Osteoblast (primary cell): ENCODE results near the gene GAS7. TPM values are rescaled to one million over a fixed set of nuclear protein-coding genes. Genes with fewer than 3 reads are reported as not detected.

Experiments
- DNase-seq: peaks from one replicate; pipeline ENCODE4 v3.0.0; 2011; ENCODE audit warnings: low spot score, mixed read lengths; ENCODE audit not compliant: insufficient read length; ENCODE audit errors: missing footprints
- H2AFZ ChIP-seq: 2 replicates; pipeline ENCODE4 v1.6.0; 2011; ENCODE audit warnings: mild to moderate bottlenecking, low read length
- H3K27ac ChIP-seq: 2 replicates; pipeline ENCODE4 v1.5.1; 2011; ENCODE audit warnings: mild to moderate bottlenecking, low read depth, low read length, moderate library complexity
- H3K27me3 ChIP-seq: 2 replicates; pipeline ENCODE4 v1.6.0; 2012; ENCODE audit warnings: mild to moderate bottlenecking, control low read depth, inconsistent platforms, low read length, moderate library complexity; ENCODE audit not compliant: insufficient read depth
- H3K36me3 ChIP-seq: 2 replicates; pipeline ENCODE4 v1.5.1; 2011; ENCODE audit warnings: mild to moderate bottlenecking, low read length, control low read depth, moderate library complexity; ENCODE audit not compliant: insufficient read depth
- H3K4me1 ChIP-seq: 2 replicates; pipeline ENCODE4 v1.5.1; 2011; ENCODE audit warnings: mild to moderate bottlenecking, low read length, control low read depth, moderate library complexity; ENCODE audit not compliant: insufficient read depth
- H3K4me2 ChIP-seq: 2 replicates; pipeline ENCODE4 v1.6.0; 2011; ENCODE audit warnings: mild to moderate bottlenecking, low read length; ENCODE audit not compliant: insufficient read depth
- H3K4me3 ChIP-seq: fragments of 200-600 bp; sonication (generic); 3 replicates; pipeline ENCODE4 v1.5.1; 2012; ENCODE audit warnings: mild to moderate bottlenecking, low read length, inconsistent platforms; ENCODE audit not compliant: insufficient read depth
- H3K79me2 ChIP-seq: 2 replicates; pipeline ENCODE4 v1.6.0; 2012; ENCODE audit warnings: mild to moderate bottlenecking, low read length, control low read depth, inconsistent platforms; ENCODE audit not compliant: insufficient read depth
- H3K9me3 ChIP-seq: 2 replicates; pipeline ENCODE4 v1.5.1; 2011; ENCODE audit warnings: low read depth, low read length, control low read depth
- H4K20me1 ChIP-seq: 2 replicates; pipeline ENCODE4 v1.6.0; 2012; ENCODE audit warnings: mild to moderate bottlenecking, low read length, control low read depth; ENCODE audit not compliant: insufficient read depth
- total RNA-seq: library from RNA; depleted of rRNA; stranded (reverse); fragments of >200 nt; gene quantifications from 2 replicates; pipeline ENCODE4 v1.2.3, GENCODE V29; 2012
- TF ChIP-seq, protein P1 (sequence below): IDR thresholded peaks from 2 replicates; pipeline ENCODE4 v1.5.1; 2011; ENCODE audit warnings: mild to moderate bottlenecking, low read depth, low read length, moderate library complexity; ENCODE audit errors: extremely low read depth

The GAS7 gene
- total RNA-seq, 1 donor = 3.6 TPM

DNA sequence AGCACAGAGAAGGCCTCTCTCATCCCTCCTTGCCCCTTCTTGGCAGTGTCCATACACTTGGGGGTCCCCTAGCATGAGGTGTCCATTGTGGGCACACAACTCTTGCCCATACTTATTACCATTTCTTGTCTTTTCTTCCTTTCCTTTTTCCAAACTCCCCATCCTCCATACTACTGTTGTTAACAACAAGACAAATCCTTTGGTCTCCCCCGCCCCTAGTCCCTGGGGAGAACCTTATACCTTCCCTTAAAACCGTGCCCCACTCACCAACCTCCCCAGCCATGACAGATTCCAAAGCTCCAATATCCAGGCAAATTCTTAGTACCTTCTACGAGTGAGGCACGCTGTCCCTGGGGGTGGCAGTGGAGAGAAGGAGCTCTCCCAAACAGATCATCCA lies 82.9 kb downstream of the GAS7 start:
- Histone ChIP-seq H3K4me3 (no peak overlapping the region), H3K4me1 (peaks cover 9% of the 10 kb centered on the region), H3K36me3 (no peaks in the 10 kb centered on the region), H3K4me2 (peak overlapping the region; percentile 74), H3K27me3 (no peaks in the 10 kb centered on the region), H3K79me2 (no peaks in the 10 kb centered on the region), H3K9me3 (no peaks in the 10 kb centered on the region), H3K27ac (peak overlapping the region; percentile 91), H2AFZ (peak overlapping the region; percentile 7), H4K20me1 (no peaks in the 10 kb centered on the region)
- DNase-seq = no peak
- TF ChIP-seq, protein P1, sequence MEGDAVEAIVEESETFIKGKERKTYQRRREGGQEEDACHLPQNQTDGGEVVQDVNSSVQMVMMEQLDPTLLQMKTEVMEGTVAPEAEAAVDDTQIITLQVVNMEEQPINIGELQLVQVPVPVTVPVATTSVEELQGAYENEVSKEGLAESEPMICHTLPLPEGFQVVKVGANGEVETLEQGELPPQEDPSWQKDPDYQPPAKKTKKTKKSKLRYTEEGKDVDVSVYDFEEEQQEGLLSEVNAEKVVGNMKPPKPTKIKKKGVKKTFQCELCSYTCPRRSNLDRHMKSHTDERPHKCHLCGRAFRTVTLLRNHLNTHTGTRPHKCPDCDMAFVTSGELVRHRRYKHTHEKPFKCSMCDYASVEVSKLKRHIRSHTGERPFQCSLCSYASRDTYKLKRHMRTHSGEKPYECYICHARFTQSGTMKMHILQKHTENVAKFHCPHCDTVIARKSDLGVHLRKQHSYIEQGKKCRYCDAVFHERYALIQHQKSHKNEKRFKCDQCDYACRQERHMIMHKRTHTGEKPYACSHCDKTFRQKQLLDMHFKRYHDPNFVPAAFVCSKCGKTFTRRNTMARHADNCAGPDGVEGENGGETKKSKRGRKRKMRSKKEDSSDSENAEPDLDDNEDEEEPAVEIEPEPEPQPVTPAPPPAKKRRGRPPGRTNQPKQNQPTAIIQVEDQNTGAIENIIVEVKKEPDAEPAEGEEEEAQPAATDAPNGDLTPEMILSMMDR = no peak

DNA sequence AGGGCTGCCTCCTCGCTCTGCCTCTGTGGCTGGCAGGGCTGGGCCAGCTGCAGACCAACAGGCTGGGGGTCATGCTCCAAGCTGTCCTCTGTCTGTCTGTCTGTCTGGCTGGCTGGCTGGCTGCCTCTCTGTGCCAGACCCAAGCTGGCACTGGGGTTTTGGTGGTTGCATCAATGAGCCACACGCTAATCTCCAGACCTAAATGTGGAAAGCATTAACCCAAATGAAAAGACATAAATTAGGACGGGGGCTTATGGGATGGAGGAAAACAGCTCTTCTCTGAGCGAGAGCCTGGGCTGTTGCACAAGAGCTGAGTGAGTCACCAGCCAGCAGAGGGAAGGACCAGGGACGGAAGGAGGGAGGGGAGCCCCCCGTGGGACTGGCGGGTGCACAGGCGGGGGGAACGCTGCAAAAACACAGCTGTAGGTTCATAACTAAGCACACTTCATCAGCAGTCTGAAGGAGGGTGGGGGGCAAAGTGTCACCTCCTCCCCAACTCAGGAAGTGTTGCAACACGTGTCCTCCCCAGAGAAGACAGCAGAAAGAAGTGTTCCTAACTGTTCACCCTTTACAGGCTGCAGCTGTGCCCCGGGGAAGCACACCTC lies 83.4 kb downstream of the GAS7 start:
- peaks cover 9% of the 10 kb centered on the region for H3K4me1 ChIP-seq
- TF ChIP-seq, protein P1 = no peak
- no peaks in the 10 kb centered on the region for H3K79me2 ChIP-seq
- H3K27ac ChIP-seq = peak overlapping the region; percentile 91
- peak; percentile 96 for DNase-seq
- H3K27me3 ChIP-seq = no peaks in the 10 kb centered on the region
- peak overlapping the region; percentile 30 for H3K4me3 ChIP-seq
- H3K9me3 ChIP-seq = no peaks in the 10 kb centered on the region
- peak overlapping the region; percentile 51 for H2AFZ ChIP-seq
- peak overlapping the region; percentile 74 for H3K4me2 ChIP-seq
- H3K36me3 ChIP-seq = no peaks in the 10 kb centered on the region
- H4K20me1 ChIP-seq = no peaks in the 10 kb centered on the region

DNA sequence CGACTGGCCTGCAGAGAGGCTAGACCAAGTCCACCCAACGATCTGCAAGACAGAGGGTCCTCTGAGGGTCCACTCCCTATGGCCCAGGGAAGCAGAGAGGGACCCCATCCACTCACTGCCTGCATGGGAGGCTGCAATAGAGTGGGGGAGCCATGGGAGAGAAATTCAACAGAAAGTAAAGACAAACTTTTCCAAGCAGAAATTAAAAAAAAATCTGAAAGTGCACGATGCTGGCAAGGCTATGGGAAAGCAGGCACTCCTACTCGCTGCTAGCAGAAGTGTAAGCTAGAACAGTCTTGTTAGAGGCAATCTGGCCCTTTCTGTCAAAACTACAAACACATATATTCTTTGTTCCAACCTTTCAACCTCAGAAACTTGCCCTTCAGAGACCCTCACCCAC lies 85.4 kb downstream of the GAS7 start:
- peak; percentile 44 for DNase-seq
- no peak overlapping the region for H3K27ac ChIP-seq
- no peak overlapping the region for H3K4me2 ChIP-seq
- H3K4me1 ChIP-seq = peaks cover 9% of the 10 kb centered on the region
- TF ChIP-seq, protein P1 = no peak
- no peaks in the 10 kb centered on the region for H3K9me3 ChIP-seq
- H4K20me1 ChIP-seq = no peaks in the 10 kb centered on the region
- no peaks in the 10 kb centered on the region for H3K36me3 ChIP-seq
- H3K79me2 ChIP-seq = no peaks in the 10 kb centered on the region
- H3K4me3 ChIP-seq = no peak overlapping the region
- H2AFZ ChIP-seq = no peak overlapping the region
- no peaks in the 10 kb centered on the region for H3K27me3 ChIP-seq

DNA sequence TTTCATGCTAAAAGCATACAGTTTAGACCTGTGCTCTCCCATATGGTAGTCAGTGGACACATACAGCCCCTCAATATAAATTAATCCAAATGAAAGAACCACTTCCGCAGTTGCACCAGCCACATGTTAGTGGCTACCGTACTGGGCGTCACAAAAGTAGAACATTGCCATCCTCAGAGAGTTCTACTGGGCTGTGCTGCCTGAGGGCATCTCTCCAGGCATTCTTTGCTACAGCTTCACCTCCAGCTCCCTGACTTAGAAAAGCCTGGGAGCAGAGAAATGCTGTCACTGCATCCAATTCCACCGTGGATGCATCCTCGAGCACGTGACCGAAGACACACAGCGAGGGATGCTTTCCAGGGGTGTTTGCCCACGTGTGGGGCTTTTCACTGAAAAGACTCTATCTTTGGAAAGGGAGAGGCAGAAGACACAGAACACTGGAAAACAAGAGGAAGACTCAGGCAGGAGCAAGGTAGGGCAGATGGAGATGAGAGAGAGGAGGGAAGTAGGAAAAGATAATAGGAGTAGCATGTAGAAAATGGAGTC lies 86.4 kb downstream of the GAS7 start:
- H3K4me3 ChIP-seq = no peak overlapping the region
- H3K4me1 ChIP-seq = peaks cover 9% of the 10 kb centered on the region
- no peak overlapping the region for H2AFZ ChIP-seq
- TF ChIP-seq, protein P1 = no peak
- no peak overlapping the region for H3K4me2 ChIP-seq
- H3K79me2 ChIP-seq = no peaks in the 10 kb centered on the region
- H3K9me3 ChIP-seq = no peaks in the 10 kb centered on the region
- no peak for DNase-seq
- no peak overlapping the region for H3K27ac ChIP-seq
- H3K27me3 ChIP-seq = no peaks in the 10 kb centered on the region
- no peaks in the 10 kb centered on the region for H3K36me3 ChIP-seq
- H4K20me1 ChIP-seq = no peaks in the 10 kb centered on the region
